Stimulated activated naive CD8-positive, alpha-beta T cell treated with anti-CD3 and anti-CD28 coated beads, Interleukin-15, amount 100 ng/mL, for 72 hours (primary cell): Measurements from ENCODE around the gene SAPCD1.
"Not testable (repeated sequence)": the region's sequence is repeated elsewhere in the genome, so short reads cannot be mapped to it uniquely, and the experiment has no call there.

Source experiments
- ATAC-seq: fragments of 150-1000 bp; cut with Tn5 transposase; 2 replicates; pipeline ENCODE4 v1.10.0; 2021; ENCODE audit warnings: mild to moderate bottlenecking, moderate library complexity
- DNase-seq, 2 donors: peaks; one replicate each; pipeline ENCODE4 v3.0.0; 2021 to 2022
- H3K27ac Mint-ChIP-seq, 2 donors: one replicate each; pipeline ENCODE4 v1.8.0; 2022; ENCODE audit warnings: mild to moderate bottlenecking in 2 of 2, mixed read lengths in 2 of 2, moderate library complexity in 2 of 2
- H3K27me3 Mint-ChIP-seq: one replicate; pipeline ENCODE4 v1.8.0; 2022; ENCODE audit warnings: mixed read lengths
- H3K4me1 Mint-ChIP-seq: one replicate; pipeline ENCODE4 v1.8.0; 2022; ENCODE audit warnings: mild to moderate bottlenecking, mixed read lengths
- H3K4me3 Mint-ChIP-seq, 2 donors: one replicate each; pipeline ENCODE4 v1.8.0; 2022; ENCODE audit warnings: mild to moderate bottlenecking in 2 of 2, mixed read lengths in 2 of 2, moderate library complexity in 1 of 2
- H3K9me3 Mint-ChIP-seq, 2 donors: one replicate each; pipeline ENCODE4 v1.8.0; 2022; ENCODE audit warnings: mixed read lengths in 2 of 2

SAPCD1 gene

GRCh38 chr6:31793927-31794245, 31.4 kb downstream of the SAPCD1 start:
- Mint-ChIP-seq H3K4me3 (peak overlapping the region; percentile 93 to 97), H3K27ac (peak overlapping the region; percentile 14 to 84), H3K4me1 (peaks cover 58% of the 10 kb centered on the region)
- not testable (repeated sequence) for DNase-seq, H3K27me3 Mint-ChIP-seq, ATAC-seq, H3K9me3 Mint-ChIP-seq

GRCh38 chr6:31794294-31794865, 31.9 kb downstream of the SAPCD1 start:
- Mint-ChIP-seq H3K4me1 (peaks cover 59% of the 10 kb centered on the region), H3K27me3 (no peaks in the 10 kb centered on the region)

DNA sequence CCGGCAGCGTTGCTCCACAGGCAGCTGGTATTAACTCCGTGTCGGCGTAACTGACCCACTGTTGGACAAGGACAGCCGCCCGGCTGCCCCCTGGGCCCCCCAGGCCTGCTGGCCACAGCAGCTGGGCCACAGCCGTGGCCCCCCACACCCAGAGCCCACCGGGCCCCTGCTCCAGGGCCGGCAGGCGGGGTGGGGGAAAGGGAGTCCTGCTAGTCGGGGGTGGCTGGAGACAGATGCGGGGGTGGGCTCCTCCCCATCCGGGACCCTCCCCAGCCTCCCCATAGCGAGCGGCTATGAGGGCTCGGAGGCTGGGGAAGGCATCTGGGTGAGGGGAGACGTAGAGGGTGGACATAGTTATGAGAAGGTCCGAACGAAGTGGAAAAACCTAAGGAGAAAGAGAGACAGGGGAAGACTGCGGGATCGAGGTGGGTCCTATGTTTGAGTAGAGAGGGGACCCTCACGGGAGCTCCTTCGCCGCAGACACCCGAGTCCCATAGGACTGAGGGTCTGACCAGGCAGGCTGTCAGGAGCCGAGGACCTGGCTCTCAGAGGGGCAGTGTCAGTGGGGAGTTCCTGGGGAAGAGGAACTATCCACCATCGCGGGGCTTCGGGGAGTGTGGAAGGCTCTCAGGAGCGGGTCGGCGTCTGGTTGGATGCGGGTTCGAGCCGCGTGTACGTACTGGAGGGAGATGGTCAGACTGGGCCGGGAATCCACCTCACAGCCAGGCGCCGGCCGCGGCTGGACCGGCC, 32.6 kb downstream of the SAPCD1 start:
- DNase-seq (peak in 1 of 2 donors; percentile 48), ATAC-seq (peak; percentile 46)
- H3K27me3 Mint-ChIP-seq = no peaks in the 10 kb centered on the region
- H3K4me1 Mint-ChIP-seq = peaks cover 59% of the 10 kb centered on the region
- H3K9me3 Mint-ChIP-seq = no peaks in the 10 kb centered on the region
- peak overlapping the region; percentile 93 to 97 for H3K4me3 Mint-ChIP-seq
- H3K27ac Mint-ChIP-seq = peak overlapping the region; percentile 97 to 99

More at GRCh38 chr6:31794294-31794865, 31.9 kb downstream of the SAPCD1 start:
- peak overlapping the region; percentile 93 to 97 for H3K4me3 Mint-ChIP-seq
- no peak for ATAC-seq
- H3K27ac Mint-ChIP-seq = peak overlapping the region; percentile 92 to 99
- no peak for DNase-seq
- no peaks in the 10 kb centered on the region for H3K9me3 Mint-ChIP-seq

DNA sequence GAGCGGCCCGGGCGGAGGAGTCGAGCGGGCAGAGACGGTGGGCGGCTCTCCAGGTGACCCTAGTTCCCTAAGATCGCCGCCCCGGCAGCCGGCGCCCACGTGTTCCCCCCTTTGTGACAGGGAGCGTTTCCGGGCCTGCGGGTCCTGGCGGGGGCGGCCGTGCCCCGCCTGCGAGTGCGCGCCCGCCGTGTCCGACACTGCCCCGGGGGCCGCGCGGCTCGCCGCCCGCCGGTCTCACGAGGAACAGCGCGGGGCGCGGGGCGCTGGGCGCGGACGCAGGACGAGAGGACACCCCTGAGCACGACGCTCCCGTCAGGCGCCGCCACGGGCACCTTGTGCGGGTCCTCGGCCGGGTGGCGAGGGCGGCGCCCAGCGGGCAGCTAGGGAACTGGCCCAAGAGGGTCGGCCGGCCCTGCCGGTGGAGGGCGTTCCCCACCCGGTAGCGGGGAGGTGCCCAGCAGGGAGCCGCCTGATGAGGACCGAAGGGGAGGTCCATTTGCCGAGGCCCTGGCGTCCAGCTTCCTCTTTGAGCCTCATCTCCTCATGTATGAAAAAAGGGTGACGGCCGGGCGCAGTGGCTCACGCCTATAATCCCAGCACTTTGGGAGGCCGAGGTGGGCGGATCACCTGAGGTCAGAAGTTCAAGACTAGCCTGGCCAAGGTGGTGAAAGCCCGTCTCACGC, 33.3 kb downstream of the SAPCD1 start, which contains the start of gene VARS1:
VARS1 (minus strand) TSS at position 137 of the 683 bp plus-strand sequence. CDS start 535 bp downstream, outside the sequence.
- ATAC-seq (peak; percentile 92), DNase-seq (peak; percentile 90 to 91)
- Mint-ChIP-seq H3K27ac (peak within 1 kb of the TSS; percentile 97 to 99), H3K4me3 (peak within 1 kb of the TSS; percentile 93 to 97), H3K9me3 (no peaks in the 10 kb centered on the region), H3K4me1 (peaks cover 59% of the 10 kb centered on the region), H3K27me3 (no peaks in the 10 kb centered on the region)

DNA sequence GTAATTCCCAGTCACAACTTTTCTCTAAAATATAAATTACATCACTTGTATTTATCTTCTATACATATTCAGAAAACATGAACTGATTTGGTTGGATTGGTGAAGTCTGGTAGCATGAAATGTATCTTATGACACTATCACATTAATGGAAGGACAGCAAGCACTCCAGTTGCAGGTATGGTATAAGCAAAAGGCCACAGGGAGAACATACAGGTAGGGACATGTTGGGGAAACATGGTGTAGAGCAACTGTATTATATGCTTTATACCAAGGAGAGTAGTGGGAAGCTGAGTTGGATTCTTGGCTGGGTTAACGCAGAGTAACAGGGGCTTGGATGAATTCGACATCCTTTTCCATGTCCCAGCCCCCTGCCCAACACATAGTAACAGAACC, 34.5 kb downstream of the SAPCD1 start:
- Mint-ChIP-seq H3K4me1 (peaks cover 54% of the 10 kb centered on the region), H3K9me3 (no peaks in the 10 kb centered on the region), H3K27ac (peak overlapping the region in 1 of 2 donors; percentile 20), H3K27me3 (no peaks in the 10 kb centered on the region), H3K4me3 (peak overlapping the region in 1 of 2 donors; percentile 54)
- DNase-seq (no peak), ATAC-seq (no peak)

GRCh38 chr6:31797588-31797987, 35.1 kb downstream of the SAPCD1 start:
- peak overlapping the region; percentile 5 to 25 for H3K4me3 Mint-ChIP-seq
- peak overlapping the region in 1 of 2 donors; percentile 81 for H3K27ac Mint-ChIP-seq
- no peaks in the 10 kb centered on the region for H3K9me3 Mint-ChIP-seq
- no peak for ATAC-seq
- H3K4me1 Mint-ChIP-seq = peaks cover 48% of the 10 kb centered on the region
- no peak for DNase-seq
- no peaks in the 10 kb centered on the region for H3K27me3 Mint-ChIP-seq

- DNase-seq = no peak
- Mint-ChIP-seq H3K9me3 (no peaks in the 10 kb centered on the region), H3K4me1 (peaks cover 36% of the 10 kb centered on the region), H3K27me3 (no peaks in the 10 kb centered on the region), H3K4me3 (no peak overlapping the region), H3K27ac (no peak overlapping the region)
- no peak for ATAC-seq
Observed at GRCh38 chr6:31799781-31800180, 37.3 kb downstream of the SAPCD1 start.

DNA sequence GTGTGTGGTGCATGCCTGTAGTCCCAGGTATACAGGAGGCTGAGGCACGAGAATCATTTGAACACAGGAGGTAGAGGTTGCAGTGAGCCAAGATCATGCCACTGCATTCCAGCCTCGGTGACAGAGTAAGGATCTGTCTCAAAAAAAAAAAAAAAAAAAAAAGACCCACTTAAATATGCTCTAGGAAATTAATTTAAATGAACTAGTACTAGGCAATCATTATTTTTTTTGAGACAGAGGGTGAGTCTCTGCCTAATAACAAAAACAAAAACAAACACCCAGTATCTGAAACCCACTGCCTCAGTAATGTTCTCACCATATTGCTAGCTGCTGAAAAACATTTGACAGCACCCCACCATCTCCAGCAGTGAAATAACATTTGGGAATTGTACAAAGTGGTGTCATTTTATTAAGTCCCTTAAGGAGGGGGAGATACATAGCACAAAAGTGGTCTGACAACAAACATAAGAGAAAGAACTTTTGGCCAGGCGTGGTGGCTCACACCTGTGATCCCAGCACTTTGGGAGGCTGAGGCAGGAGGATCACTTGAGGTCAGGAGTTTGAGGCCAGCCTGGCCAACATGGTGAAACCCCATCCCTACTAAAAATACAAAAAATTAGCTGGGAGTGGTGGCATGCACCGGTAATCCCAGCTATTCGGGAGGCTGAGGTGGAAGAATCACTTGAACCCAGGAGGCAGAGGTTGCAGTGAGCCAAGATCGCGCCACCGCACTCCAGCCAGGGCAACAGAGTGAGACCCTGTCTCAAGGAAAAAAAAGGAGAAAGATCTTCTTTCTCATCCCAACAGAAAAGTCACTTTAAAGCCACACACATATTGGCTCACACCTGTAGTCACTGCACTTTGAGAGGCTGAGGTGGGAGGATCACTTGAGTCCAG, 38.8 kb downstream of the SAPCD1 start:
- not testable (repeated sequence) for H3K4me3 Mint-ChIP-seq, H3K27me3 Mint-ChIP-seq, DNase-seq, ATAC-seq, H3K9me3 Mint-ChIP-seq, H3K27ac Mint-ChIP-seq
- peaks cover 46% of the 10 kb centered on the region for H3K4me1 Mint-ChIP-seq

DNA sequence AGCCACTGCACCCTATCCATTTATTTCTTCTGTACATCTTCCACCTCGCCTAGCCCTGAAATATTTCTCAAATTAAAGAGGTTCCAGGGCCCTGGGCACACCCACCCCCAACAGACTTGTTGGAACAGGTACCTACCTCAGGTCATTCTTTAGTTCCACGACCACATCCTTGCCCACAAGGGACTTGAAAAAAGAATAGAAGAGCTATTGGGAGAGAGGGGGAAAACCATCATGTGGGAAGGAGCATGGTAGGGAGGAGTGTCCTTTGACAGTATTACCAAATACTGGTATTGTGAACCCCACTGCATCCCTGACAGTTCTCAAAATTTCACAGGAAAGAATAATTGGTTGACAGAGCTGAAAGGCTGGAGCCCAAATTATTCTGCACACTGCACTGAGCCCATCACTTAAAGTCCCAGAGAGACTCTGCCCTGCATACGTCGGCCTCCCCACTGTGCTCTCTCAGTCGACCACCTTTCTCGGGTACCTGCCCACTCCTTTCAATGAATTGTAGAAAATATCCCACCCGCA, 43.5 kb downstream of the SAPCD1 start:
- no peak for DNase-seq
- ATAC-seq = peak; percentile 57
- peaks cover 32% of the 10 kb centered on the region for H3K4me1 Mint-ChIP-seq
- no peaks in the 10 kb centered on the region for H3K27me3 Mint-ChIP-seq
- peak overlapping the region; percentile 91 to 99 for H3K27ac Mint-ChIP-seq
- H3K4me3 Mint-ChIP-seq = peak overlapping the region; percentile 98 to 99
- H3K9me3 Mint-ChIP-seq = no peaks in the 10 kb centered on the region

DNA sequence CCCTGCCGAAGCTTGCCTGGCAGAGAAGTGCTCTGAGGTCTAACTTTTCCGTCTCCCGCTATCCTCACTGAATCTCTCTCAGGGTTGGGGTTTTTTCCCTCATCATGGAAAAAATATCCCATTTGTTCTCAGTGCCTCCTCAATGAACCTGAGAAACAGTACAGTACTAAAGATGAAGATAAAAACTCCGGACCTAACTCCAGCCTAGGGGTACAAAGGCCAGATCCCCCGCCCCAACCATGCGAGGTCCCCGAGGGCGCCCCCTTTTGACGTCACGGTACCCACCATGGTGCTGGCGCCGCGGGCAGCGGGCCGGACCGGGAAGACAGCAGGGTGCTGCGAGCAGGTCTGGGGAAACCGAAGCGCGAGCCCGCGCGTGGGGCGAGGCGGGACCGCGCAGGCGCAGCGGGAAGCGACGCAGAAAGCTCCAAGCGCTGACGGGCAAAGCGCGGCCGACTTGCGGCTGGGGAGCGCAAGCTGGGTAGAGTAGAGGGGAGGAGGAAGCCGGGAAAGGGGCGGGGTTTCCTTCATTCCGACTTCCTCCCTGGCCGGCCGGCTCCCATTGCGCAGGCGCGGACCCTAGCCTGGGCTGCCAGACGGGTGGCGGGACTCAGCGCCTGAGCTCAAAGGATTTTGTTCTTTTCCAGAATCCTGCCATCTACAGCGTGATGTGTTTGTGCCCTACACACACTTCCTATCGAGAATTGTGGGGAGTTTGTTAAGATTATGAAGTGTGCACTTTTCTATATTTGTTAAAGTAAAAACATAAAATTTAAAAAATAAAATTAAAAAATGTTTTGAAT, 44.2 kb downstream of the SAPCD1 start, which contains the start of gene LSM2:
LSM2 (minus strand) TSS at position 497 of the 803 bp plus-strand sequence; CDS start at position 288, 209 bp downstream.
- no peaks in the 10 kb centered on the region for H3K9me3 Mint-ChIP-seq
- DNase-seq (peak; percentile 97 to 98), ATAC-seq (peak; percentile 98)
- H3K4me1 Mint-ChIP-seq = peaks cover 28% of the 10 kb centered on the region
- H3K4me3 Mint-ChIP-seq = peak within 1 kb of the TSS; percentile 98 to 99
- no peaks in the 10 kb centered on the region for H3K27me3 Mint-ChIP-seq
- peak within 1 kb of the TSS; percentile 91 to 99 for H3K27ac Mint-ChIP-seq

GRCh38 chr6:31808599-31808998, 46.1 kb downstream of the SAPCD1 start:
- not testable (repeated sequence) for DNase-seq, H3K4me3 Mint-ChIP-seq, ATAC-seq, H3K9me3 Mint-ChIP-seq, H3K27ac Mint-ChIP-seq, H3K27me3 Mint-ChIP-seq
- peaks cover 35% of the 10 kb centered on the region for H3K4me1 Mint-ChIP-seq

DNA sequence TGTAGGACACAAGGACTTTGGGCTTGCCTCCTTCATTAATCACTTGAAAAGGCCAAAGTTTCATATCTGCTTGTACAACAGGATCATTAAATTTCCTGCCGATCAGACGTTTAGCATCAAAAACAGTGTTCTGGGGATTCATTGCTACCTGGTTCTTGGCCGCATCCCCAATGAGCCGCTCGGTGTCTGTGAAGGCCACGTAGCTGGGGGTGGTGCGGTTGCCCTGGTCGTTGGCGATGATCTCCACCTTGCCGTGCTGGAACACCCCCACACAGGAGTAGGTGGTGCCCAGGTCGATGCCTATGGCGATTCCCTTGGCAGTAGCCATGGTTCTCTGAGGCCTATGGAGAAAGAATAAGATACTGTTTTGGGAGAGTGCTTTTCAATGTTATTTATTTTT, 49.2 kb downstream of the SAPCD1 start:
- no peaks in the 10 kb centered on the region for H3K9me3 Mint-ChIP-seq
- ATAC-seq = no peak
- no peaks in the 10 kb centered on the region for H3K27me3 Mint-ChIP-seq
- no peak for DNase-seq
- no peak overlapping the region for H3K27ac Mint-ChIP-seq
- no peak overlapping the region for H3K4me3 Mint-ChIP-seq
- H3K4me1 Mint-ChIP-seq = peaks cover 31% of the 10 kb centered on the region

DNA sequence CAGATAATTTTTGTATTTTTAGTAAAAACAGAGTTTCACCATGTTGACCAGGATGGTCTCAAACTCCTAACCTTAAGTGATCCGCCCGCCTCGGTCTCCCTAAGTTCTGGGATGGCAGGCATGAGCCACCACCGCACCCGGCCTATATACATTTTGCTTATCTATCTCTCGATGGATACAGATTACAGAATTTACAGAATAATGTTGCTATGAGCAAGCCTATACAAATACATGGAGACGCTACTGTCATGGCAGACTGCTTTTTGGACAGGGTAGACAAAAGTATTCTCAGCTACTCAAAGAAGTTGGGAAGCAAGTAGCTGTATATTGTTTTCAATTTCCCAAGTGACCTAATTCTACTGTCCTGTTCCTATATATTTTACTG, 51.0 kb downstream of the SAPCD1 start:
- DNase-seq (no peak), ATAC-seq (no peak)
- Mint-ChIP-seq H3K27me3 (no peaks in the 10 kb centered on the region), H3K4me1 (peaks cover 37% of the 10 kb centered on the region), H3K27ac (peak overlapping the region in 1 of 2 donors; percentile 93), H3K9me3 (no peaks in the 10 kb centered on the region), H3K4me3 (peak overlapping the region in 1 of 2 donors; percentile 96)
